HG03108 (cell line): ENCODE data around the gene FUNDC2.
A peak's percentile ranks its signal among the peaks of the same experiment; 100 is the strongest.
"Not testable (repeated sequence)": the region's sequence is repeated elsewhere in the genome, so short reads cannot be mapped to it uniquely, and the experiment has no call there.

Experiments used
- ATAC-seq: cut with Tn5 transposase; IDR thresholded peaks from one replicate; pipeline ENCODE4 v1.9.1; 2021; ENCODE audit warnings: moderate library complexity; ENCODE audit not compliant: unreplicated experiment

Gene FUNDC2

GRCh38 chrX:155026727-155027508 is at the start of gene FUNDC2:
Gene FUNDC2, plus strand, starts transcription at chrX:155026844. Its CDS starts 95 bp downstream, at chrX:155026939.
- ATAC-seq: peak; percentile 86

DNA sequence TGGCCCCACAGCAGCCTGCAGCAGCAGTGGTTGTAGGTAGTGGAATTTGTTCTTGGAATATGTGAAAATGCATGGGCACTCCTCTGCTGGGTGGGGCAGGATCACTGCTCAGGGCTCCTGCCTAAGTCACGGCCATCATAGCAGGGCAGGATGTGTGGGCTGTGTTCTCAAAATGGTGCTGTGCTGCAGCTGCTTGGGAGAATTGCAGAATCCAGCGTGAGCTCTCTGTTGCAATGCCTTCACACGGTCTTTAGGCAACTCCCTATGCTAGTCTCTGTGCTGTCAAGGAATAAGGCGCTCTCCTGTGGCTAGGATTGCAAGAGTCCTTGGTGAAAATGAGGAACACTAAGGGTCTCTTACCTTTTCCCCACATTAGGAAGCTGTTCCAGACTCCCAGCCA is 47.0 kb upstream of the FUNDC2 start:
- ATAC-seq: no peak

DNA sequence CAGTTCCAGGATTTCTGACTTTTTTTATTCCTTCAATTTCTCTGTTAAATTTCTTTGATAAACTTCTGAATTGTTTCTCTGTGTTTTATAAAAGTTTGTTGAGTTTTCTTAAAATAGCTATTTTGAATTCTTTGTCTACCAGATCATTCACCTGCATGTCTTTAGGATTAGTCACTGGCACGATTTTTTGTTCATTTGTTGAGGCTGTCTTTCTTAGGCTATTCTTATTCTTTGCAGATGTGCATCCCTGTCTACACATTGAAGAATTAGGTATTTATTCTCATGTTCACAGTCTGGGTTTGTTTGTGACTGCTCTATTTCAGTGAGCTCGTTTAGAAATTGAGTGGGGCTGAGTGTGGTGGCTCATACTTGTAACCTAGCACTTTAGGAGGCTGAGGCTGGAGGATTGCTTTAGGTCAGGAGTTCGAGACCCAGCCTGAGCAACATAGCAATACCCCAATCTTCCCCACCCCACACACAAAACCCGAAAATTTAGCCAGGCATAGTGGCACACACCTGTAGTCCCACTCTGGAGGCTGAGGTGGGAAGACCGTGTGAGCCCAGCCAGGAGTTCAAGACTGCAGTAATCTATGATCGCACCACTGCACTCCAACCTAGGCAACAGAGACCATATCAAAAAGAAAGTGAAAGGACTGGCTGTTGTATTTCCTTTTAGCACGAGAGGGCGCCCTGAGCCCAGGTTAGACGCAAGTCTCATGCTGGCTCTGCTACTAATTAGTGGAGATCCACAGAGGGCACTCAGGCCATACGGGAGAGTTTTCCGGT is 46.1 kb upstream of the FUNDC2 start:
- ATAC-seq: peak; percentile 96

DNA sequence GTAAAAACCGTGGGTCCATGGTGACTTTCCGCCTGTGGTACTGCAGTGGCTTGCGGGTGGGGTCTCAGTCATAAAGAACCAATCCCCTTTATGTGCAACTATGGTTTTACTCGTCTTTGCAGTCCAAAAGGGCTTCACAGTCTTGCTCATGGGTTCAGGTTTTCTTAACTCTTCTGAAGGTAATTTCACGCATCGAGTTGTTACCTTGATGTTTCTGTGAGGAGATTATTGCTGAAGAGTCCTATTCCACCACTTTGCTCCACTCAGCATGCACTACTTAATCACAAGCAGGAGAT is 45.6 kb upstream of the FUNDC2 start:
- no peak for ATAC-seq

GRCh38 chrX:154986826-154987575 is 39.6 kb upstream of the FUNDC2 start:
- ATAC-seq: no peak

DNA sequence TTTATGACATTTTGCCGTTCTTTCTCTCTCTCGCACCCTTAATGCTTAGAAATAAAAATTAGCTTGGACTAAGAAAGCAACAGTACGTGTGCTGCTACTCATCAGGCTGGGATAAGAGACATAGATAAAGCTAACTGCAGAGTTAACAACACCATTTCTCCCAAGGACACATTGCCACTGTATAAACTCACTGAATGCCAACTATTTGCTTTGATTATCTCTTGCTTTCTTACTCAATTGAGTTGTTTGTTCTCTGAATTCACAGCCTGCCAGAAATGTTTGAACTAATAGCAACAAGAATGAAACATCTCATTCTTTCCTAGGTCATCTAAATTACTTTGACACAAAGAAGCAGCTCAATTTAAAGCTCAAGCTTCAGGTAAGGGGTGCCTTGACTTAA is 38.7 kb upstream of the FUNDC2 start:
- no peak for ATAC-seq

DNA sequence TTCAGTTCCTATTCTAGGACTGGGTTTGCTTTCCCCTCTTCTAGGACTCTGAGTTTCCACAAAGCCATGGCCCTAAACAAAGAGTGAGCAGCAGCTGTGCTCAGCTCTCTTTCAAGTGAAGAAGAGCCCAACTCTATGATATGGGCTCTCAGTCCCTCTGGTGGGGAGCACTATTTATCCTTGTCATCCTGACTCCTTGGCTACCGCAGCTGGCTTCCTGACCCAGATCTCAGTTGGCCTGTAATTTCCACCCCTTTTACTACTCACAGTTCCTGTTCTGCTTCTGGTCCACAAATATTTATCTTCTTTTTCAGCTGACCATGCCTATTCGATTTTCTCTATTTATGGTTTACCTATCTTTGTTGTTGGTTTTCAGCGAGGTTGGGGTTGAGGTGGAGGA is 37.9 kb upstream of the FUNDC2 start:
- no peak for ATAC-seq

GRCh38 chrX:154990496-154990895 is 36.1 kb upstream of the FUNDC2 start:
- peak; percentile 54 for ATAC-seq

GRCh38 chrX:154991039-154991438 is 35.6 kb upstream of the FUNDC2 start:
- ATAC-seq: no peak

GRCh38 chrX:154991476-154991875 is 35.2 kb upstream of the FUNDC2 start:
- no peak for ATAC-seq

GRCh38 chrX:154998204-154998880 is 28.3 kb upstream of the FUNDC2 start:
- ATAC-seq: no peak

GRCh38 chrX:155000841-155001240 is 25.8 kb upstream of the FUNDC2 start:
- ATAC-seq: no peak

GRCh38 chrX:155001873-155002272 is 24.8 kb upstream of the FUNDC2 start:
- no peak for ATAC-seq

DNA sequence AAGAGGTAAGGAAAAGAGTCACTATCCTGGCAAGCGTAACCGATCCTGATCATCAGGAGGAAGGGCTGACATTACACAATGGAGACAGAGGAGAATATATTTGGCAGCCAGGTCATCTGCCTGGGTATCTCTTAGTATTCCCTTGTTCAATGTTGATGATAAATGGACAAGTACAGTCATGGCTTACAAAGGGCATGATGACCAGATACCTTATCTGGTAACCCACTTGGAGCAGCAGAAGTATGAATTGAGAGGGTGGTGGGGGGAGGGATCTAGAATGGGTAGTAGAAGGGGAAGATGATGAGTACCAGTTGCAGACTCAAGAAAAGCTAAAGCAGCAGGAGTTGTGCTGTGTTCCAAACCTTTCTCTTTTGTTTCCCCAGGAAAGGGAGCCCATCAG is 21.5 kb upstream of the FUNDC2 start:
- ATAC-seq: no peak

- not testable (repeated sequence) for ATAC-seq
Measured at GRCh38 chrX:155006379-155006778, 20.3 kb upstream of the FUNDC2 start.

DNA sequence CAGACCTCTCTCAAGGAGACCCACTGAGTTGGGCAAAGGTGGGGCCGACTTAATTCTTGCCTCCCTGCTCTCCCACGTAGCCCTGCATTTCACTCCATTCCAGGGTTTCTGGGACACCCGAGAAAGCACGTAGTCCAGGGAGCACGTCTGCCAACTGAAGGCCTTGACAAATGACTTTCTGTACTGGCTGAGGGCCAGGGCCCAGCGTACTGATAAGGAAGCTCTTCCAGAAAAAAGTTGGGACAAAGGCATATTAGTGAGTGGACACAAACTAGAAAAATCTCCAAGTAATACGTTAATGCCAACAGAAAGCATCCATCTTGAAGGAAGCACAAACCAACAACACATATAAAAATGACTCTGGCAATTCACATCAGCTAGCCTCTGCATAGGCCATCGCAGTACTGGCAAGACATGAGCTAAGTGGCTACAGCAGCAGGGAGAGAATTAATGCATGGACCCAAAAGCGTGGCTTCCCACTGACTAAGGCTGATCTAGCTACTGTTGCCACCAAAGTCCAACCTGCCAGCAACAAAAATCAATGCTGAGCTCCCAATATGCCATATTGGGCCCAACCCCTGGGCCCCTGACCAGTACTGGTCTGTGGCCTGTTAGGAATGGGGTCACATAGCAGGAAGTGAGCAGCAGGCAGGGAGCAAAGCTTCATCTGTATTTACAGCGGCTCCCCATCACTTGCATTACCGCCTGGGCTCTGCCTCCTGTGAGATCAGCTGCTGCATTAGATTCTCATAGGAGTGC is 19.6 kb upstream of the FUNDC2 start:
- ATAC-seq: not testable (repeated sequence)

DNA sequence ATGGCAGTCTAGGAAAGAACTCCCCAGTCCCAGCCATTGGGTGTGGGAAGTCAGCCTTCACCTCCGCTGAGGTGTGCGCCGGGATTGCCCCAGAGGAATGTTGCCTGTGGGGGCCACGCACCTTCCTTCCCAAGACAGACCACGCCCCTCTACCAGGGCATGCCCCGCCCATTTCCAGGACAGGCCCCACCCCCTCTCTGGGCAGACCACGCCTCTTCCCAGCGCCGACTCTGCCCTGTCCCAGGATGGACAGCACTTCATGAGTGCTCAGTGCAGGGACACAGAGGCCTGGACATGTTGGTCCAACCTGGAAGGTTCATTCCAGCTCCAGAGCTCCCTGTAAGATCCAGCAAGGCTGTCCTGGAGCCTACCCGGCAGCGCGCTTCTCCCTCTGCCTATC is 18.1 kb upstream of the FUNDC2 start:
- not testable (repeated sequence) for ATAC-seq

DNA sequence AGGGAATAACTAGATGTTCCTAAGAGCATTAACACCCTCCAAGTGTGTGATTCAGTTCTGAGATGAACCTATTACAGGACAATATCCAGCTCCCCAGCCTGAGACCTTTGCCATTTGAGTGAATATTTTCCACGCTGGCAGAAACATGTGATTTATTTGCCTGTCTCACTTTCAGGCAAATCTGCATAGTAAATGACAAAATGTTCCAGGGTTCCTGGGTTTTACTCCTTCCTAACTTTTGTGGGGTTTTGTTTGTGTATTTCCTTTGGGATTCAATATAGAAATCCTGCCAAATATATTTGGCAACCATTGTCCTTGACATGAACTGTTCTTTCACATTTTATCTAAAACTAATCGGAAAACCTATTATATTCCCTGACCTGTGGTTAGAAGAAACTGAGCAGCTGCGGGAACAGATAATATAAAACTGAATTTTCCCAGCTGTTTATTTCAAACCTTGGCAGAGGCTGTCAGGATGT is 16.6 kb upstream of the FUNDC2 start:
- ATAC-seq: no peak

DNA sequence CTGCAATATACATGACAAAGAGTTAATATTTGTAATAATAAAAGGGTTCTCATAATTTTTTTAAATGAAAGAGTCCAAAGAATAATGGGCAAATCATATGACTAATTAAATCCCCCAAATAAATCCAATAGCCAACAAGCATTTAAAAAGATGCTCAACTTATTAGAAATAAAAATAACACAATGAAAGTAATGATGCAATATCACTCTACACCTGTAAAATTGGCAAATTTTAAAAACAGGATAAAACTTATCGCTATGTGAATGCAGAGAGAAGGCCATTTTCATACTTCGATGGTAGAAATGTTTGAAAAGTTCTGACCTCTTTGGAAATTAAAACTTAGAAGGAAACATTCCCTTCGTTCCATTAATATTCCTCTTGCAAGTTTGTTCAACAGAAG is 6.1 kb upstream of the FUNDC2 start:
- ATAC-seq: no peak

GRCh38 chrX:155022585-155022984 is 4.1 kb upstream of the FUNDC2 start, which contains the start of gene F8:
Gene F8, minus strand, starts transcription at chrX:155022723. Its CDS starts 171 bp downstream, at chrX:155022552.
- no peak for ATAC-seq
